IMR-90 (cell line): ENCODE measurements around the gene TELO2.

Source experiments
- BHLHE40 ChIP-seq: fragments of 150-350 bp; IDR thresholded peaks from 2 replicates; pipeline ENCODE4 v1.6.1; 2016; ENCODE audit warnings: mild to moderate bottlenecking, low read depth, low read length
- FOS ChIP-seq: fragments of 150-350 bp; IDR thresholded peaks from 2 replicates; pipeline ENCODE4 v1.6.1; 2016; ENCODE audit warnings: low read depth, low read length
- TF ChIP-seq, protein P1 (sequence below): conservative IDR thresholded peaks from 2 replicates; pipeline ENCODE4 v1.5.1; 2012; ENCODE audit warnings: mild to moderate bottlenecking, low read depth, low read length, improper control_type of control experiment
- TF ChIP-seq, protein P2 (sequence below): fragments of 150-350 bp; IDR thresholded peaks from 2 replicates; pipeline ENCODE4 v1.6.1; 2016; ENCODE audit warnings: low read depth, mild to moderate bottlenecking, low read length, moderate library complexity, borderline replicate concordance

DNA sequence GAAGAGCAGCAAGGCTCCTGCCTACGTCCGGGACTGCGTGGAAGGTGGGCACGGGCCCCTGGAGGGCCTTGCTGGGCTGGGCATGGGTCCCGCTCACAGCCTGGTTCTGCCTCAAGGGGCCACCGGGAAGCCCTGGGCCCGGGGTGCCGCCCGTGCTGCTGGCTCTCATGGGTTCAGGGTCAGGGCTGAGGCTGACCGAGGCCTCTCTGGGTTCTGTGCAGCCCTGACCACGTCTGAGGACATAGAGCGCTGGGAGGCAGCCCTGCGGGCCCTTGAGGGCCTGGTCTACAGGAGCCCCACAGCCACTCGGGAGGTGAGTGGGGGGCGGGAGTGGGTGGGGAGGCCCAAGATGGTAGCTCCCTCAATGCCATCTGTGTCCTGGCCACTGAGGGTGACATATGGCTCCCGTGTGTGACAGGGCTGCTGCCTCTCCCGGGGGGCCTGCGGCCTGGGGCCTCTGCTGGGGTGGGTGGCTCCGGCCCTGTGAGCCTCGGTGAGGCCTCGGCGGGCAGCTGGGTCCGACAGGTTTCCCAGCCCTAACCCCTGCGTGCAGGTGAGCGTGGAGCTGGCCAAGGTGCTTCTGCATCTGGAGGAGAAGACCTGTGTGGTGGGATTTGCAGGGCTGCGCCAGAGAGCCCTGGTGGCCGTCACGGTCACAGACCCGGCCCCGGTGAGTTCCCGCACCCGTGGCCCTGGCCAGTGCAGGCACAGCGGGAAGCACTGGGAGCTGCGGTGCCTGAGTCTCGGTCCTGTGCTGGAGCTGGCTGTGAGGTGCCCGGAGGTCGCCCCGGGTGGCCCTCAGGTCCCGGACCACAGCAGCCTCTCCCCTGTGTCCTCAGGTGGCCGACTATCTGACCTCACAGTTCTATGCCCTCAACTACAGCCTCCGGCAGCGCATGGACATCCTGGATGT lies 9.2 kb downstream of the TELO2 start:
- TF ChIP-seq, protein P1, sequence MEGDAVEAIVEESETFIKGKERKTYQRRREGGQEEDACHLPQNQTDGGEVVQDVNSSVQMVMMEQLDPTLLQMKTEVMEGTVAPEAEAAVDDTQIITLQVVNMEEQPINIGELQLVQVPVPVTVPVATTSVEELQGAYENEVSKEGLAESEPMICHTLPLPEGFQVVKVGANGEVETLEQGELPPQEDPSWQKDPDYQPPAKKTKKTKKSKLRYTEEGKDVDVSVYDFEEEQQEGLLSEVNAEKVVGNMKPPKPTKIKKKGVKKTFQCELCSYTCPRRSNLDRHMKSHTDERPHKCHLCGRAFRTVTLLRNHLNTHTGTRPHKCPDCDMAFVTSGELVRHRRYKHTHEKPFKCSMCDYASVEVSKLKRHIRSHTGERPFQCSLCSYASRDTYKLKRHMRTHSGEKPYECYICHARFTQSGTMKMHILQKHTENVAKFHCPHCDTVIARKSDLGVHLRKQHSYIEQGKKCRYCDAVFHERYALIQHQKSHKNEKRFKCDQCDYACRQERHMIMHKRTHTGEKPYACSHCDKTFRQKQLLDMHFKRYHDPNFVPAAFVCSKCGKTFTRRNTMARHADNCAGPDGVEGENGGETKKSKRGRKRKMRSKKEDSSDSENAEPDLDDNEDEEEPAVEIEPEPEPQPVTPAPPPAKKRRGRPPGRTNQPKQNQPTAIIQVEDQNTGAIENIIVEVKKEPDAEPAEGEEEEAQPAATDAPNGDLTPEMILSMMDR: no peak
- no peak for TF ChIP-seq FOS
- no peak for TF ChIP-seq BHLHE40
- TF ChIP-seq, protein P2, sequence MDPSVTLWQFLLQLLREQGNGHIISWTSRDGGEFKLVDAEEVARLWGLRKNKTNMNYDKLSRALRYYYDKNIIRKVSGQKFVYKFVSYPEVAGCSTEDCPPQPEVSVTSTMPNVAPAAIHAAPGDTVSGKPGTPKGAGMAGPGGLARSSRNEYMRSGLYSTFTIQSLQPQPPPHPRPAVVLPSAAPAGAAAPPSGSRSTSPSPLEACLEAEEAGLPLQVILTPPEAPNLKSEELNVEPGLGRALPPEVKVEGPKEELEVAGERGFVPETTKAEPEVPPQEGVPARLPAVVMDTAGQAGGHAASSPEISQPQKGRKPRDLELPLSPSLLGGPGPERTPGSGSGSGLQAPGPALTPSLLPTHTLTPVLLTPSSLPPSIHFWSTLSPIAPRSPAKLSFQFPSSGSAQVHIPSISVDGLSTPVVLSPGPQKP: no peak
